IMR-90 (cell line): ENCODE results near the gene IRF2. TPM values are rescaled to one million over a fixed set of nuclear protein-coding genes. Genes with fewer than 3 reads are reported as not detected.

Source experiments
- ATAC-seq: fragments of 200-7000 bp; cut with Tn5 transposase; 2 replicates; pipeline ENCODE4 v1.9.1; 2020; ENCODE audit warnings: low read depth, mild to moderate bottlenecking, moderate library complexity
- BruUV-seq: library from RNA; stranded (reverse); fragments of 400-500 nt; replicated peaks from 2 replicates; lab custom pipeline; 2021; lab: Mats Ljungman, UMichigan
- CTCF ChIA-PET: fragments of 300-600 bp; formaldehyde crosslinking; extraction: SDS; loops from one replicate; lab custom pipeline; 2021; ENCODE audit warnings: antibody characterized with exemption; lab: Yijun Ruan, JAX
- POLR2A ChIA-PET: fragments of 300-600 bp; sonication (Branson Sonifier 250); formaldehyde crosslinking; loops from one replicate; lab custom pipeline; 2022; ENCODE audit warnings: antibody characterized with exemption; ENCODE audit not compliant: unreplicated experiment; lab: Charles Lee
- DNase-seq: peaks from one replicate; pipeline ENCODE4 v3.0.0; 2013
- H2AFZ ChIP-seq: replicated peaks from 2 replicates; pipeline ENCODE3; 2013; ENCODE audit warnings: low read length, mild to moderate bottlenecking; ENCODE audit not compliant: poor library complexity
- H2AK5ac ChIP-seq: 2 replicates; pipeline ENCODE4 v1.6.1; 2013; ENCODE audit warnings: low read depth, low read length, inconsistent platforms
- H2AK9ac ChIP-seq: replicated peaks from 2 replicates; pipeline ENCODE3; 2013; ENCODE audit warnings: mild to moderate bottlenecking, low read depth, low read length, moderate library complexity; ENCODE audit not compliant: poor library complexity
- H2BK120ac ChIP-seq: 2 replicates; pipeline ENCODE4 v1.6.1; 2013; ENCODE audit warnings: low read depth, low read length, inconsistent platforms
- H2BK15ac ChIP-seq: 3 replicates; pipeline ENCODE4 v1.6.1; 2013; ENCODE audit warnings: low read depth, low read length, inconsistent platforms
- H2BK20ac ChIP-seq: 2 replicates; pipeline ENCODE4 v1.6.1; 2013; ENCODE audit warnings: low read depth, mild to moderate bottlenecking, inconsistent platforms, low read length, moderate library complexity
- H2BK5ac ChIP-seq: 2 replicates; pipeline ENCODE4 v1.6.1; 2013; ENCODE audit warnings: mild to moderate bottlenecking, low read depth, low read length, inconsistent platforms; ENCODE audit not compliant: poor library complexity, severe bottlenecking
- H3K14ac ChIP-seq: replicated peaks from 2 replicates; pipeline ENCODE4 v1.6.1; 2013; ENCODE audit warnings: low read depth, low read length, inconsistent platforms
- H3K18ac ChIP-seq: 2 replicates; pipeline ENCODE4 v1.6.1; 2013; ENCODE audit warnings: low read depth, low read length, control low read depth
- H3K23ac ChIP-seq: 2 replicates; pipeline ENCODE4 v1.6.1; 2013; ENCODE audit warnings: low read depth, low read length, inconsistent platforms
- H3K27ac ChIP-seq: 2 replicates; pipeline ENCODE4 v1.5.1; 2013; ENCODE audit warnings: mild to moderate bottlenecking, control low read depth, low read length; ENCODE audit not compliant: insufficient read depth
- H3K27me3 ChIP-seq: 2 replicates; pipeline ENCODE4 v1.6.1; 2013; ENCODE audit warnings: low read length; ENCODE audit not compliant: control insufficient read depth, insufficient read depth
- H3K36me3 ChIP-seq: 2 replicates; pipeline ENCODE4 v1.6.1; 2013; ENCODE audit warnings: low read length, mixed read lengths; ENCODE audit not compliant: control insufficient read depth, insufficient read depth
- H3K4ac ChIP-seq: 2 replicates; pipeline ENCODE4 v1.6.1; 2013; ENCODE audit warnings: low read depth, low read length, inconsistent platforms
- H3K4me1 ChIP-seq: 2 replicates; pipeline ENCODE4 v1.6.1; 2013; ENCODE audit warnings: low read length, mixed read lengths; ENCODE audit not compliant: control insufficient read depth, insufficient read depth
- H3K4me2 ChIP-seq: 2 replicates; pipeline ENCODE4 v1.6.1; 2013; ENCODE audit warnings: low read depth, mild to moderate bottlenecking, control low read depth, low read length, moderate library complexity
- H3K4me3 ChIP-seq: 2 replicates; pipeline ENCODE4 v1.5.1; 2013; ENCODE audit warnings: low read depth, mild to moderate bottlenecking, control low read depth, low read length, moderate library complexity; ENCODE audit not compliant: insufficient read depth
- H3K56ac ChIP-seq: 2 replicates; pipeline ENCODE4 v1.6.1; 2013; ENCODE audit warnings: low read length, inconsistent platforms; ENCODE audit not compliant: insufficient read depth; ENCODE audit errors: extremely low read depth
- H3K79me1 ChIP-seq, 2 experiments: 2 replicates each; pipeline ENCODE4 v1.6.1; 2013; ENCODE audit warnings: low read length in 2 of 2, inconsistent platforms in 1 of 2, low read depth in 1 of 2
- H3K9ac ChIP-seq: 2 replicates; pipeline ENCODE4 v1.6.1; 2013; ENCODE audit warnings: low read depth, low read length, control low read depth
- H3K9me1 ChIP-seq: 2 replicates; pipeline ENCODE4 v1.6.1; 2013; ENCODE audit warnings: low read length, inconsistent platforms; ENCODE audit not compliant: insufficient read depth
- H3K9me3 ChIP-seq: 2 replicates; pipeline ENCODE4 v1.6.1; 2013; ENCODE audit warnings: low read length; ENCODE audit not compliant: control insufficient read depth, insufficient read depth
- H4K20me1 ChIP-seq: 2 replicates; pipeline ENCODE4 v1.6.1; 2013; ENCODE audit warnings: low read length, inconsistent platforms; ENCODE audit not compliant: insufficient read depth
- H4K5ac ChIP-seq: 2 replicates; pipeline ENCODE4 v1.6.1; 2013; ENCODE audit warnings: mild to moderate bottlenecking, low read depth, low read length, control low read depth
- H4K8ac ChIP-seq, 2 experiments: 2 replicates each; pipeline ENCODE4 v1.6.1; 2013; ENCODE audit warnings: low read depth in 2 of 2, low read length in 2 of 2, control low read depth in 1 of 2, inconsistent platforms in 1 of 2
- H4K91ac ChIP-seq: 2 replicates; pipeline ENCODE4 v1.6.1; 2013; ENCODE audit warnings: low read depth, low read length, inconsistent platforms; ENCODE audit not compliant: insufficient read depth
- FOS ChIP-seq: fragments of 150-350 bp; IDR thresholded peaks from 2 replicates; pipeline ENCODE4 v1.6.1; 2016; ENCODE audit warnings: low read depth, low read length
- MAFK ChIP-seq: IDR thresholded peaks from 2 replicates; pipeline ENCODE4 v1.6.1; 2012; ENCODE audit warnings: low read depth, low read length, improper control_type of control experiment
- NFE2L2 ChIP-seq: fragments of 150-350 bp; IDR thresholded peaks from 2 replicates; pipeline ENCODE4 v1.6.1; 2016; ENCODE audit warnings: low read depth, mild to moderate bottlenecking, low read length
- POLR2A ChIP-seq: IDR thresholded peaks from 2 replicates; pipeline ENCODE4 v1.6.1; 2012; ENCODE audit warnings: mild to moderate bottlenecking, low read depth, low read length
- RAD21 ChIP-seq: IDR thresholded peaks from 2 replicates; pipeline ENCODE4 v1.6.1; 2012; ENCODE audit warnings: low read length, improper control_type of control experiment
- RCOR1 ChIP-seq: IDR thresholded peaks from 2 replicates; pipeline ENCODE4 v1.6.1; 2012; ENCODE audit warnings: mild to moderate bottlenecking, low read length, improper control_type of control experiment; ENCODE audit not compliant: insufficient replicate concordance
- SMC3 ChIP-seq: fragments of 150-350 bp; IDR thresholded peaks from 2 replicates; pipeline ENCODE4 v1.6.1; 2016; ENCODE audit warnings: low read depth, mild to moderate bottlenecking, antibody characterized with exemption, low read length, moderate library complexity
- WGBS, 2 experiments: methylation state at CpG; one replicate each; pipeline versions ENCODE4 v1.1.5 to v1.1.7; 2013; ENCODE audit warnings: missing lambda C conversion rate in 2 of 2; ENCODE audit not compliant: insufficient read length in 1 of 2; ENCODE audit errors: extremely low coverage in 2 of 2; 5-methylcytosine and 5-hydroxymethylcytosine counted together
- dilution Hi-C: fragments of 300-500 bp; cut with HindIII; formaldehyde crosslinking; loops from one replicate; pipeline ENCODE4 v1.14.3; 2018; ENCODE audit warnings: low sequenced_read_pairs; ENCODE audit not compliant: unreplicated experiment
- in situ Hi-C: fragments of 300-500 bp; cut with MboI; formaldehyde crosslinking; loops from 3 replicates; pipeline ENCODE4 v1.14.3; 2019; ENCODE audit warnings: low sequenced_read_pairs, inconsistent platforms, mixed read lengths
- intact Hi-C: fragments of 100-400 bp; cut with micrococcal nuclease; formaldehyde crosslinking; loops from 2 replicates; pipeline ENCODE4 v1.10.0; 2022
- polyA plus RNA-seq, 3 experiments: library from polyadenylated mRNA; depleted of rRNA; stranded (reverse); fragments of >200 nt; gene quantifications; 2 replicates each; pipeline ENCODE4 v1.2.3, GENCODE V29; 2012; ENCODE audit warnings: low replicate concordance in 1 of 3
- total RNA-seq: library from RNA; depleted of rRNA; stranded (reverse); fragments of >200 nt; gene quantifications from 2 replicates; pipeline ENCODE4 v1.2.3, GENCODE V29; 2012
- TF ChIP-seq, protein P1 (sequence below): conservative IDR thresholded peaks from 2 replicates; pipeline ENCODE4 v1.5.1; 2012; ENCODE audit warnings: mild to moderate bottlenecking, low read depth, low read length, improper control_type of control experiment

The IRF2 gene
- total and polyA plus RNA-seq, 2 of the 4 experiments (the other 2 are of a cell fraction): 16.5 to 21.9 TPM

DNA sequence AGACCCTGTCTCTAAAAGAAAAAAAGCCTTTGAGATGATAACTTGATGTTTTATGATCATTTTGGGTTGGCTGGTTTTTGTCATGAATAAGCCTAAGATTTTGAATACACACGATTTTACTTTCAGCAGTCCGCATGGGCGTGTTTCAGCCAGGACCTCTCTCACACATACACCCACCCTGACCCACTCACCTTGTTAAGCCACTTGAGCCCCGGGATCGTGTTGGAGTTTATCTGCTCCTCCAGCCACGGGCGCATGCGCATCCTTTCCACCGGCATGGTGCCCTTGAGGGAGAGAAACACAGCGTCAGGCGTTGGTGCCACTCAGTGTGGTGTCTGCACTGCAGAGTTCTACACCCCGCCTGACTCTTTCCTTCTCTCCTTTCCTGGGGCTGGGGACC, 45.6 kb downstream of the IRF2 start:
- no peak overlapping the region for H4K5ac ChIP-seq
- H3K4ac ChIP-seq: no peak overlapping the region
- H2BK15ac ChIP-seq: no peak overlapping the region
- H3K9me1 ChIP-seq: peaks cover 19% of the 10 kb centered on the region; the same call in 1 of the 2 replicates
- intact Hi-C loops: no loop called here
- peaks cover 27 to 67% of the 10 kb centered on the region in 2 experiments for H3K79me1 ChIP-seq
- H4K91ac ChIP-seq: no peak overlapping the region
- H3K4me2 ChIP-seq: no peak overlapping the region
- peaks cover 21% of the 10 kb centered on the region for H4K20me1 ChIP-seq
- H2AK5ac ChIP-seq: no peak overlapping the region
- H2BK20ac ChIP-seq: no peak overlapping the region
- no peak overlapping the region for H3K27ac ChIP-seq
- H3K14ac ChIP-seq: no peak overlapping the region
- CTCF ChIA-PET: no interaction called here
- no peak overlapping the region for H3K56ac ChIP-seq
- BruUV-seq: no TSS peak
- dilution Hi-C loops: no loop called here
- DNase-seq (no peak), ATAC-seq (no peak)
- peaks cover 9% of the 10 kb centered on the region for H3K4me1 ChIP-seq
- no peaks in the 10 kb centered on the region for H3K9me3 ChIP-seq
- H2AFZ ChIP-seq: no peak overlapping the region
- no peak overlapping the region for H4K8ac ChIP-seq
- TF ChIP-seq POLR2A (no peak), SMC3 (no peak), RAD21 (no peak), NFE2L2 (no peak), RCOR1 (no peak), FOS (no peak), MAFK (no peak)
- TF ChIP-seq, protein P1, sequence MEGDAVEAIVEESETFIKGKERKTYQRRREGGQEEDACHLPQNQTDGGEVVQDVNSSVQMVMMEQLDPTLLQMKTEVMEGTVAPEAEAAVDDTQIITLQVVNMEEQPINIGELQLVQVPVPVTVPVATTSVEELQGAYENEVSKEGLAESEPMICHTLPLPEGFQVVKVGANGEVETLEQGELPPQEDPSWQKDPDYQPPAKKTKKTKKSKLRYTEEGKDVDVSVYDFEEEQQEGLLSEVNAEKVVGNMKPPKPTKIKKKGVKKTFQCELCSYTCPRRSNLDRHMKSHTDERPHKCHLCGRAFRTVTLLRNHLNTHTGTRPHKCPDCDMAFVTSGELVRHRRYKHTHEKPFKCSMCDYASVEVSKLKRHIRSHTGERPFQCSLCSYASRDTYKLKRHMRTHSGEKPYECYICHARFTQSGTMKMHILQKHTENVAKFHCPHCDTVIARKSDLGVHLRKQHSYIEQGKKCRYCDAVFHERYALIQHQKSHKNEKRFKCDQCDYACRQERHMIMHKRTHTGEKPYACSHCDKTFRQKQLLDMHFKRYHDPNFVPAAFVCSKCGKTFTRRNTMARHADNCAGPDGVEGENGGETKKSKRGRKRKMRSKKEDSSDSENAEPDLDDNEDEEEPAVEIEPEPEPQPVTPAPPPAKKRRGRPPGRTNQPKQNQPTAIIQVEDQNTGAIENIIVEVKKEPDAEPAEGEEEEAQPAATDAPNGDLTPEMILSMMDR: no peak
- H3K27me3 ChIP-seq: no peaks in the 10 kb centered on the region
- H3K36me3 ChIP-seq: peaks cover 34% of the 10 kb centered on the region
- no peak overlapping the region for H3K9ac ChIP-seq
- in situ Hi-C loops: no loop called here
- POLR2A ChIA-PET: no interaction called here
- H2BK120ac ChIP-seq: no peak overlapping the region
- no peak overlapping the region for H2BK5ac ChIP-seq
- no peak overlapping the region for H2AK9ac ChIP-seq
- WGBS, 2 experiments: 80% methylated on average over 2 of the region's 12 CpGs; no CpG with 5 or more reads in 1 of the 2 experiments
- no peak overlapping the region for H3K18ac ChIP-seq
- no peak overlapping the region for H3K23ac ChIP-seq
- H3K4me3 ChIP-seq: no peak overlapping the region
